Dendritic cell treated with granulocyte-macrophage colony-stimulating factor and Interleukin-4, amounts not matched to agents 40 ng/mL and 50 ng/mL, for 4 days (primary cell): ENCODE results near the gene TAC3.
"Not testable (repeated sequence)": the region's sequence is repeated elsewhere in the genome, so short reads cannot be mapped to it uniquely, and the experiment has no call there.

Experiments
- H3K27ac Mint-ChIP-seq: one replicate; pipeline ENCODE4 v1.8.0; 2022; ENCODE audit warnings: mild to moderate bottlenecking, mixed read lengths
- H3K27me3 Mint-ChIP-seq: one replicate; pipeline ENCODE4 v1.8.0; 2022; ENCODE audit warnings: mild to moderate bottlenecking, mixed read lengths
- H3K36me3 Mint-ChIP-seq: one replicate; pipeline ENCODE4 v1.8.0; 2022; ENCODE audit warnings: low read depth, mixed read lengths
- H3K4me1 Mint-ChIP-seq: one replicate; pipeline ENCODE4 v1.8.0; 2022; ENCODE audit warnings: low read depth, mixed read lengths
- H3K4me3 Mint-ChIP-seq: one replicate; pipeline ENCODE4 v1.8.0; 2022; ENCODE audit warnings: mild to moderate bottlenecking, moderate library complexity, mixed read lengths
- H3K9me3 Mint-ChIP-seq: one replicate; pipeline ENCODE4 v1.8.0; 2022; ENCODE audit warnings: mixed read lengths
- intact Hi-C: fragments of 100-400 bp; cut with micrococcal nuclease; formaldehyde crosslinking; loops from one replicate; pipeline ENCODE4 v1.15.0; 2022

The TAC3 gene

DNA sequence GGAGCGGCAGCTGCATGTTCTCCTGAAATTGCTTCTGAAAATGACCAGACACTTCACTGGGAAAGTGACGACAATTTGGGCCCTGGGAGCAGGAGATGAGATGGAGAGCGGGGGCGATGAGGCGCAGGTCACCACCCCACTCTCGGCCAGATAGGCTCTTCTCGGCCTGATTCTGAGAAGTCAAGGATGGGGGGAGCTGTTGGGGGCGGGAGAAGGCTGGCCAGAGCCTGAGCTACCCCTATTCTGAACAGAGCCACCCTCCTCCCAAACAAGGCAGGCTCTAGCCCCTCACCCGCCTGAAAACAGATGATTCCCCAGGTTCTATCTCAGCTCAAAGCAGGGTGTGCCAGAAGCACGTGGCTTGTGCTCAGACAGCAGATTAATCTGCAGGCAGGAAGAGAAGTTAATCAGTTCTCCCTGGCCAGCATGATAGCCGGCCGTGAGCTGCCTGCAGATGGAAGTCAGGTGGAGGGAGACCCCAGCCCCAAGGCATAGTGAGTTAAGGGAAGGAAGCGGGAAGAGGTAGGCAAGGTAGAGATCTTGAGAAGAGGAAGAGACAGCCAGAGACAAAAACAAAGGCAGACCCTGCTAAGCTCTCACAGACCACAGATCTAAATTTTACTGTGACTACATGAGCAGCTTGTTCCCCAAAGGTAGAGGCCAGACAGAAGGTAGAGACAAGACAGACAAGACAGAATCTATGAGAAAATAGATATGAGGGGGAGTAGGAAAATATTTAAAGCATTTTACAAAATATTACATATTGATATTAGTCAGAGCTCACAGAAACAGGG is 10.9 kb upstream of the TAC3 start:
- Mint-ChIP-seq H3K27ac (peak overlapping the region; percentile 33), H3K4me3 (no peak overlapping the region), H3K36me3 (no peaks in the 10 kb centered on the region), H3K4me1 (peaks cover 35% of the 10 kb centered on the region), H3K9me3 (no peaks in the 10 kb centered on the region), H3K27me3 (peaks cover 15% of the 10 kb centered on the region)
- intact Hi-C loops, result no loop called here

DNA sequence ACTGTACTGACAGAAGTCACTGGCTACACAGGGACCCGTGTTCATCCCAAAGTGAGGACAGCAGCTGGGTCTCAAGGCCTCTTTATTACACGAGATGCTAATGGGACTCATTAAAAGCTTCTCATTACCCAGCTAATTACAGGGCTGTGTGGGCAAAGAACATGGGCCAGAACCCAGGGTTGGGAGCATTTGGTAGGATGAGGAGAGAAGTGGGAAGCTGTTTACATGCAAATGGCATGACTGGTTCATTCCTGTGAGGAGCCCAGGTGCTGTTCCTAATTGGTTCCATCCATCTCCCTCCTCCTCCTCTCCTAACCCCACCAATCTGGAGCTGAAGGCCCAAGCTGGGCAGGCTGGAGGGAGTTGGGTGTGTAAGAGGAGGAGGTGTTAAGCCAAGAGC is 8.9 kb upstream of the TAC3 start:
- H3K4me1 Mint-ChIP-seq, result peaks cover 24% of the 10 kb centered on the region
- no peaks in the 10 kb centered on the region for H3K36me3 Mint-ChIP-seq
- peaks cover 15% of the 10 kb centered on the region for H3K27me3 Mint-ChIP-seq
- H3K9me3 Mint-ChIP-seq, result no peaks in the 10 kb centered on the region
- H3K27ac Mint-ChIP-seq, result no peak overlapping the region
- intact Hi-C loops, result no loop called here
- H3K4me3 Mint-ChIP-seq, result no peak overlapping the region

DNA sequence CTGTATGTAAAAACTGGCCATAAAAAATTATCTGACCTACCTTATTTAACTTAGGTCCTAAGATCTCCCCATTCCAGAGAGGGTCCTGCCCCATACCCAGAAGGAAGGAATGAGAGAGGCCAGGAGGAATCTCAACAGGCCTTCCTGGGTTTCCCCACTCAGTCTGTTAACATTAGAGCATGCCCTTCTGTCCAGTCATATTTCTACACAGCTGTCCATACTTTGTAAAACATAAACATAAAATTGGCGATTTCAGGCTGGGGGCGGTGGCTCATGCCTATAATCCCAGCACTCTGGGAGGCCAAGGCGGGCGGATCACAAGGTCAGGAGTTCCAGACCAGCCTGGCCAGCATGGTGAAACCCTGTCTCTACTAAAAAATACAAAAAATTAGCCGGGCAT is 6.0 kb upstream of the TAC3 start:
- intact Hi-C loops, H3K36me3 Mint-ChIP-seq, H3K4me3 Mint-ChIP-seq, H3K9me3 Mint-ChIP-seq, H3K27ac Mint-ChIP-seq: not testable (repeated sequence)
- Mint-ChIP-seq H3K4me1 (peaks cover 29% of the 10 kb centered on the region), H3K27me3 (peaks cover 12% of the 10 kb centered on the region)

DNA sequence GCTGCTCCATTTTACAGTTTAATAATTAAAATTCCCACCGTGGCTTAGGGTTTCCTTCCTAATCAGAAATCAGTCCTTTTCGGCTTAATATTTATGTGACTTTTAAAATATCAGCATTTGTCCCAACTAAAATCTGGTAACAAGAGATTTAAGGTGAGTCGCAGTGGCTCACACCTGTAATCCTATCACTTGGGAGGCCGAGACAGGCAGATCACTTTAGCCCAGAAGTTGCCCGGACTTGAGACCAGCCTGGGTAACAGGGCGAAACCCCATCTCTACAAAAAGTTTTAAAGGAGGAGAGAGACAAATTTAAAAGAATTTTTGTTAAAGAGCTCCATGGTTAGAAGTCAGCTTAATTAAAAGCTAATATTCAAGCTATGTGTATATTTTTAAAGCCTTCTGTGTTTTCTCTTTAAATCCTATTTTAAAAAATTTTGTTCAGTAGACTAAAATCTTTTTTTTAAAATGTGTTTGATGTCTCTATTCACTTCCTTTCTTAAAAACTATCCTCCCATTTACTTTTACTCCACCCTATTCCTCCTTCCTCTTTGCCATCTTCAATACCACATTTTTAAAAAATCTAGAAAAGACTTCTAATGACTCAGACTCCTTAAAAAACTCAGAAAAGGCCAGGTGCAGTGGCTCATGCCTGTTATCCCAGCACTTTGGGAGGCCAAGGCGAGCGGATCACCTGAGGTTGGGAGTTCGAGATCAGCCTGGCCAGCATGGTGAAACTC is 3.8 kb upstream of the TAC3 start:
- Mint-ChIP-seq H3K27ac (peak overlapping the region; percentile 85), H3K36me3 (no peaks in the 10 kb centered on the region), H3K27me3 (peaks cover 11% of the 10 kb centered on the region), H3K4me3 (no peak overlapping the region), H3K4me1 (peaks cover 18% of the 10 kb centered on the region), H3K9me3 (no peaks in the 10 kb centered on the region)
- intact Hi-C loops, result no loop called here

DNA sequence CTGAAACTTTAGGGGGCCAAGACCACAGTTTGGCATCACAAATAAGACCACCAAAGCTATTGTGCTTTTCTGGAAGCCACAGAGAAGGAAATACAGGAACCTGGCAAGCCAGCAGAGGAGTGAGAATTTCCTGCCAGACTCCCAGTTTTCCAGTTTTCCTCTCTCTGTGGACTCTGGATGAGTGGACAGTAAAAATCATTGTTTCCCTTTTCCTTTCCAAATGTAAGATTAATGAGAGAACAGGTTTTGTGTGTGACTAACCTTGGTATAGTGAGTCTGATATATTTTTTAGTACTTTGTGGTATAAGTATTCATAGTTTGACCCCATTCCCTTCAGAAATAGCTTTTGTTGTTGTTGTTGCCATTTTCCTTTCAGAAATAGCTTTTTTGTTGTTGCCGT is 2.6 kb upstream of the TAC3 start:
- Mint-ChIP-seq H3K36me3 (no peaks in the 10 kb centered on the region), H3K4me1 (peaks cover 18% of the 10 kb centered on the region), H3K27me3 (peaks cover 23% of the 10 kb centered on the region), H3K4me3 (no peak overlapping the region), H3K27ac (no peak overlapping the region), H3K9me3 (no peaks in the 10 kb centered on the region)
- intact Hi-C loops, result no loop called here

DNA sequence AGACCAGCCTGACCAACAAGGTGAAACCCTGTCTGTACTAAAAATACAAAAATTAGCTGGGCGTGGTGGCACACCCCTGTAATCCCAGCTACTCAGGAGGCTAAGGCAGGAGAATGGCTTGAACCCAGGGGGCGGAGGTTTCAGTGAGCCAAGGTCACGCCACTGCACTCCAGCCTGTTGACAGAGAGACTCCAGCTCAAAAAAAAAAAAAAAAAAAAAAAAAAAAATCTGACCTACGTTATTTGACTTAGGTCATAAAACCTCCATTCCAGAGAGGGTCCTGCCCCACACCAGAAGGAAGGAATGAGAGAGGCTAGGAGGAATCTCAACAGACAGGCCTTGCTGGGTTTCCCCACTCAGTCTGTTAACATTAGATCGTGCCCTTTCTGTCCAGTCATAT is 2.0 kb upstream of the TAC3 start:
- H3K9me3 Mint-ChIP-seq, H3K27ac Mint-ChIP-seq, intact Hi-C loops, H3K36me3 Mint-ChIP-seq, H3K4me3 Mint-ChIP-seq: not testable (repeated sequence)
- H3K27me3 Mint-ChIP-seq, result peaks cover 29% of the 10 kb centered on the region
- peaks cover 18% of the 10 kb centered on the region for H3K4me1 Mint-ChIP-seq

DNA sequence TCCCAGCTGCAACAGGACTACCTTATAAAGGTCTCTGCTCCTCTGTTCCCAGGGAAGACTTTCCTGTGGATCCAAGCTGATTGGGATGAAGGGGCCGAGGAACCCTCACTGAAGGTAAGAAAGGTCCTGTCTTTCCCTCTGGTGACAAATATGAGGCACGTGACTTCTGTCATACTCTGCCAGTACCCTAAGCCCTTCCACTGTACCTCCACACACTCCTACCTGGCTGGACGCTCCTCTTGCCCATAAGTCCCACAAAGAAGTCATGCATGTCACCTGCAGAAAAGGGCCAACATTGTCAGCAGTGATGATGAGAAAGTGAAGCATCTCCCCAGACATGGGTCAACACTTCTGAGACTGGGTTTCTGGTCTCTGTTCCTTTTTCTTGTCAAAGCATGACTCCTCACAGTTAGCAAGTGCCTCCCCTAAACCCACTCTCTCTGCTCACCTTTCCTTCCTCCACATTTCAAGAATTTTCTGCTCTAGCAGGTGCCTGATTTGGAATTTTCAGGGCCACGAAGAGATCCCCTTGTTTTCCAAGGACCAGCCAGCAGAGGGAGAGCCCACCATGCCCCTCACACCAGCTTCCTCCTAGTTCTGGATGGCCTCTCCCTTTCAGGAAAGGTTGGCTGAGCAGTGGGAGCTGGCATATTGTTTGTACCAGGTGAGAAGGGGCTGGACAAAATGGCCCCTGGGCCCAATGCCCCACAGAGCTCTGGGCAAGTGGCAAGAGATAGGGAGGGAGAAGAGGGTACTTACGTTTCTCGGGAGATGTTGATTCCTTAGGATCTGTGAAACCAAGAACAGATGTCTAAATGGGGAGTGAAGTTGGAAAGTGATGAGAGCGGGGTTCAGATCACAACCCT is 3.5 kb downstream of the TAC3 start:
- H3K4me3 Mint-ChIP-seq, result no peak overlapping the region
- H3K4me1 Mint-ChIP-seq, result peaks cover 14% of the 10 kb centered on the region
- no peak overlapping the region for H3K27ac Mint-ChIP-seq
- H3K9me3 Mint-ChIP-seq, result no peaks in the 10 kb centered on the region
- H3K27me3 Mint-ChIP-seq, result peaks cover 37% of the 10 kb centered on the region
- no peaks in the 10 kb centered on the region for H3K36me3 Mint-ChIP-seq
- intact Hi-C loops, result no loop called here

DNA sequence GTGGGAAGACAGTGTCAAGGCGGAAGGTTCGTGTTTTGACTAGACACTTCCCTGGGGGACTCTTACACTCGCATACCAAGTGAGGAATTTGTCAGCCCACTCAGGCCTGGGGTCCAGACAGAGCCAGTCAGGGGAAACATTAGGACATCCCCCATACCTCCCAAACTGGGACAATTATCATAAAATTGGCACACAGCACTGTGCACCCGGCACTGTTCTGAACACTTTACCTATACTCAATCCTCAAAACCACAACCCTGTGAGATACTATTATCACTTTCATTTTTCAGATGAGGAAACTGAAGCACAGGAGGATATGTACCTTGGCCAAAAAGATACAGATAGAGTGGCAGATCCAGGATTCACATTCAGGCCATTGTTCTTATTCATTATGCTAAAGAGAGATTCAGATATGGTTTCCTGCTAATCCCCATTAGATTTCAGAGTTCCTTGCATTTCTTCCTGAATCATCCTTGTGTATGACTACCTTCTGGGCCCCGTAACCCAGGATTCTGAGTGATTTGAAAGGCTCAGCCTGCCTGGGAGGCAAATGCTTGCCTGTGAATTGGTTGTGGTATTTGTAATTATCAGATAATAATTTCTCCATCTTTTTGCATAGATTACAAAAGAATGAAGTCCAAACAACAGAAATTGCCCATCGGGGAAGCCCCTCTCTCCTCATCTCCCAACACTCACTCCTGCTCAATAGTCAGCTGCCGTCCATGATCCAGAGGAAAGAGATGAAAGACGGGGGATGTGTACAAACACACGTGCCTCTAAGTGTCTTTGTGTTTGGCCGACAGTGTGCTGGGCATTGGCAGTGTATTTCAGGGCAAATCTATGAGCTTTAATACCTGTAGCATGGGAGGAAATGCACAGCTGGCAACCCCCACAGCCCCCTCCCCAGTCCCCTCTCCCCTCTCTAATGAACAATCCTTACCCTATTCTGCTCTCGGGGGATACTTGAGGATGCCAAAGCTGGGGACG is 4.6 kb downstream of the TAC3 start:
- Mint-ChIP-seq H3K4me3 (no peak overlapping the region), H3K36me3 (no peaks in the 10 kb centered on the region)

DNA sequence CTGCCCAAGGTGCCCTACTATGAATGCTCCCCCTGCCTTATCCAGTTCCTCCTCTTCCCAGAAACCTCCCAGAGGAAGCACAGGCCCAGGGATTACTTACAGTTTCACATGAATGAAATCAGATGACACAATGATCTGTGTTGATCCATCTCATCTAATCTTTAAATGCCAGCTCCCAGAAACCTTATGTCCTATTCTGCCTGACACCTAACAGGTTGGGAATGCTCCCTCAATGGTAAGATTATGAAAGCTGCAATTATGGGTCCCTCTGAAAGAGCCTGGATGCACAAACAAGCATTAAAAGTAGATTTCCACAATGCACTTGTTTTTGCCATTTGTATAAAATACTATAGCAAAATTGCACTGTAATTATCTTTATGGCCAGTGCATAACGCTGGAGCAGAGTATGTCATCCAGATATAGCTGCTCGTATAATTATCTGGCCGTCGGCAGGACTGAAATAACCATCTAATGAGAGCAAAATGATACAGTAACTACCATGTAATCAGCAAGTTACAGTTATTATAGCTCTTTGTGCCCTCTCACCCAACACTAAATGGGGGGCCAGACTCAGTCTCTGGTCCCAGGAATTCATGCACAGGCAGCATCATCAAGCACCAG is 5.6 kb downstream of the TAC3 start:
- Mint-ChIP-seq H3K36me3 (peaks cover 4% of the 10 kb centered on the region), H3K4me1 (peaks cover 25% of the 10 kb centered on the region), H3K9me3 (no peaks in the 10 kb centered on the region), H3K27me3 (peaks cover 31% of the 10 kb centered on the region), H3K4me3 (no peak overlapping the region), H3K27ac (no peak overlapping the region)
- intact Hi-C loops, result no loop called here

More for the DNA sequence above, 4.6 kb downstream of the TAC3 start:
- H3K9me3 Mint-ChIP-seq, result no peaks in the 10 kb centered on the region
- peaks cover 35% of the 10 kb centered on the region for H3K27me3 Mint-ChIP-seq
- intact Hi-C loops, result no loop called here
- H3K4me1 Mint-ChIP-seq, result peaks cover 20% of the 10 kb centered on the region
- H3K27ac Mint-ChIP-seq, result no peak overlapping the region

DNA sequence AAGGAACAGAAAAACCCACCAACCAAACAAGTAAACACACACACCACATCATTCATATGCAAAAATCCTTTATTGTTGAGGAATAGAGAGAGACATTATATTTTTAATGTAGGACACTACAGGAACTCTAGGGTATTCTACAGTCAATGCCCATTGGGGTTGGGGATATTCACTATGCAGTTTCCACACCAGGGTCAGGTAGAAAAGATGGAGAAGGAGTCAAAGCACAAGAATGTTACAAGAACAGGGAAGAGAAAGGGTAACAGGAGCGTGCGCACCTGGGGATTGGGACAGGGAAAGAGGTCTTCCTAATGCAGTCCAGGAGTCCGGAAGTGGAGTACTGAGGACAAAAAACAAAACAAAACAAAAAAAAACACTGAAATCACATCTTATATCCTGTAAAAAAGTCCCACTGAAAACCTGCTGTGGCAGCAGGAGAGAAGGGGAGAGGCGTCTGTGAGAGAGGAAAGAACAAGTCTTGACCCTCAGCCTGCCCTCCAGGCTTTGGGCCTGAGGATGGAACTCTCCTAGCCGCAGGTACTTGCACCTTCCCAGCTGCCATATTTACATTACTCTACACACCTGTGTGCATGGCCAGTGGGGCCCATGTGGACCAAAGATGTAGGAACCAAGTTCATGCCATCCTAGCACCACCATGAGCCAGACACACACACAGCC is 6.2 kb downstream of the TAC3 start:
- Mint-ChIP-seq H3K36me3 (peaks cover 5% of the 10 kb centered on the region), H3K4me1 (peaks cover 31% of the 10 kb centered on the region), H3K27ac (no peak overlapping the region), H3K9me3 (no peaks in the 10 kb centered on the region), H3K27me3 (peaks cover 26% of the 10 kb centered on the region), H3K4me3 (no peak overlapping the region)
- intact Hi-C loops, result loop anchor here (5.0 kb wide), 2 partner anchors 37 to 102 kb away; partner anchors contain the start of gene STAT6

DNA sequence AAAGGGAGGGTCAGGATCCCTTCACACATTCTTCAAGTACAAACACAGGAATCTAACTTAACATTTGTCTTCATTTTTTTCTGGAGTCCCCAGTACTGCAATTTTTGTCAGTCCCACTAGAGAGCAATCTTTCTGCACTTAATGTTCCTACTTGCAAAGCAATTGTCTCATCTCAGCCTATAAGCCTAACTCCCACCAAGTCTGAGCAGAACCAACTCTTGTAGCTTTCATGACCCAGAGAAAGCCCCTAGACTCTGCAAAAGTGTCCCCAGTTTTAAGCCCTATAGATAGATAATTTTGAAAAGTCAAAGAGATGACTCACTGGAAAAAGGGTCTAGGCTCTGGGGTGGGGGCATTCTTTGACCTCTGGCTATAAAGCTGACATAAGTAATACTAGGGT is 8.2 kb downstream of the TAC3 start:
- Mint-ChIP-seq H3K4me3 (no peak overlapping the region), H3K9me3 (no peaks in the 10 kb centered on the region), H3K36me3 (peaks cover 20% of the 10 kb centered on the region), H3K4me1 (peaks cover 41% of the 10 kb centered on the region), H3K27me3 (peaks cover 8% of the 10 kb centered on the region), H3K27ac (no peak overlapping the region)
- intact Hi-C loops, result loop anchor here (1.0 to 5.0 kb wide), 3 partner anchors 39 to 104 kb away; partner anchors contain the start of gene STAT6

DNA sequence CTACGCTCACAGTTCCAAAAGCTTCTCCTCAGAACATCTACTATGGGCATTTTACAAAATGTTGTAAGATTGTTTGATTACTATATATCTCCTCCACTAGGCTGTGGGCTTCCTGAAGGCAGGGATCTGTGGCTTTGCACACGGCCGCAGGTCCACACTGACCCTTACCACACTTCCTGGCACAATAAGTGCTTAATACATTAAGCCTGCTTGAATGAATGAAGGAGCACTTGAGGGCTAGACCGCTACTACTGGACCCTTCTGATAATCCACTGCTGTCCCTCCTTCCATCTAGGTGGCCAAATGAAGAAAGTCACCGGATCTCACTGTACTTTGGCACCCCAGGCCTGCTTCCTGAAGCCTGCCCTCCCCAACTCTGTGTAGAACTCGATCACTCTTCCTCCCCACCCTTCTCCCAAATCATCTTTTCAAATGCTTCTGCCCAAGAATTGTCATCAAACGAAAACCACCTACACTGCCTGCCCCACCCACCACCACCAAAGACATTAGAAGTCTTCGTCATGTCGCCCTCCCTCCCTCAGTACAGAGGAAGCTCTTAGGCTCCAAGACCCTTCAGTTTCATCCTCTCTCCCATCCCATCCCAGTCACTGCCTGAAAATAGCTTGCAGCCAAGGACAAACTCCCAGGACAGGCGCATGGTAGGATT is 9.4 kb downstream of the TAC3 start:
- H3K4me1 Mint-ChIP-seq, result peaks cover 42% of the 10 kb centered on the region
- H3K27ac Mint-ChIP-seq, result peak overlapping the region; percentile 80
- intact Hi-C loops, result loop anchor here (5.0 kb wide), 2 partner anchors 40 to 105 kb away; partner anchors contain the start of gene STAT6

More for the DNA sequence above, 9.4 kb downstream of the TAC3 start:
- peaks cover 2% of the 10 kb centered on the region for H3K27me3 Mint-ChIP-seq
- peak overlapping the region; percentile 63 for H3K4me3 Mint-ChIP-seq
- peaks cover 33% of the 10 kb centered on the region for H3K36me3 Mint-ChIP-seq
- H3K9me3 Mint-ChIP-seq, result no peaks in the 10 kb centered on the region
